ENCODE measurements around the gene PLEKHM1.
"Not testable (repeated sequence)": the region's sequence is repeated elsewhere in the genome, so short reads cannot be mapped to it uniquely, and the experiment has no call there.

Gene PLEKHM1

DNA sequence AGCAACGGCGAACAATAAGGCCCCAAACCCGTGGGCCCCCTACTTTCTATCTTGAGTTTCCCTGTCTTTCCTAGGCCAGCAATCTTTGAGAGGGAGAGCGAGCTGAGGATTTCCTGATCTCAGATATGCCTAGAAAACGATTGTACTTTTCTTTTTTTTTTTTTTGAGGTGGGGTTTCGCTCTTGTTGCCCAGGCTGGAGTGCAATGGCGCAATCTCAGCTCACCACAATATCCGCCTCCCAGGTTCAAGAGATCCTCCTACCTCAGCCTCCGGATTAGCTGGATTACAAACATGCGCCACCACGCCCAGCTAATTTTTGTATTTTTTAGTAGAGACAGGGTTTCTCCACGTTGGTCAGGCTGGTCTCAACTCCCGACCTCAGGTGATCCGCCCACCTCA, 42.9 kb downstream of the PLEKHM1 start:
- H3K4me3 ChIP-seq (replicated peaks in 1 of 2; ENCODE audit: low read depth in 2 of 2, low read length in 2 of 2), result not testable (repeated sequence)
- DNase-seq (ENCODE audit: low read depth in 2 of 2), result peak in 1 of 2 donors; percentile 28

GRCh38 chr17:45446872-45447625, 43.5 kb downstream of the PLEKHM1 start:
- DNase-seq (ENCODE audit: low read depth in 2 of 2), result peak in 1 of 2 donors; percentile 58
- not testable (repeated sequence) for H3K4me3 ChIP-seq (replicated peaks in 1 of 2; ENCODE audit: low read depth in 2 of 2, low read length in 2 of 2)

DNA sequence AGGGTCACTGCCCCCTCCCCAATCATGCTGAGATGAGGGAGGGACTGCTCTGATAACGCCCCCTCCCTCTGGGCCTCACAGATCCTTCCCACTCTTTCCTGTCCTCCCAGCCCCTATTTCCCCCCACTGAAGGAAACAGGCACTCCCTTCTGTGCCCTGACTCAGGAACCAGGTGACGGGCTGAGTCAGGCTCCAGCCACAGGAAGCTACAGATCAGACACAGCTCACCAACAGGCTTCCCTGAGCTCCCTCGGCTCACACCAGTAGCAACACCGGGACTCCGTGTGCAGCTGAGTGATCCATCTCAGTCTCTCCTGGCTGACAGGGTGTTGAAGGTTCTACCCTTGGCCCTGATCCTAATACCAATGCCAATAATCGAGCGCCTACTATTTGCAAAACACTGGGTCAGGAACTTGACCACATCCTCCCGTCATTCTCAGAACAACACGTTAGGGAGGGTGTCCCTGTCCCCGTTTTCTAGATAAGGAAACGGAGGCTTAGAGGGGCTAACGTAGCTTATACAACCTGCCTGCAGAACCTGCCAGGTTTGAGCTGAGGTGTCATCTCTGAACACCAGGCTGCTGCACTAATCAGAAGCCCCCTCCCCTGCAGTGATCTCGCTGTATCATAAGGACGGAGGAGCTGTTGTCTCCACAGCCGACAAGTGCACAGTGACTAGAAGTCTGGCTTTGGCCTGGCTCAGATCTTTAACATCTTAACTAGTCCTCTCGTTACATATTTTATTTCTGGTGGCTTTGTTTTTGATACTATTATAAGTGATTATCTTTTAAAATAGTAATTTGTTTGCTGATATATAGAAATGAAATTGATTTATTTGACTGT, 44.4 kb downstream of the PLEKHM1 start:
- DNase-seq (ENCODE audit: low read depth in 2 of 2), result peak; percentile 55 to 76
- H3K4me3 ChIP-seq (replicated peaks in 1 of 2; ENCODE audit: low read depth in 2 of 2, low read length in 2 of 2), result not testable (repeated sequence)

GRCh38 chr17:45444856-45445820, 45.4 kb downstream of the PLEKHM1 start:
- H3K4me3 ChIP-seq (replicated peaks in 1 of 2; ENCODE audit: low read depth in 2 of 2, low read length in 2 of 2); DNase-seq (ENCODE audit: low read depth in 2 of 2): not testable (repeated sequence)

GRCh38 chr17:45444301-45444700, 46.2 kb downstream of the PLEKHM1 start:
- not testable (repeated sequence) for DNase-seq (ENCODE audit: low read depth in 2 of 2); H3K4me3 ChIP-seq (replicated peaks in 1 of 2; ENCODE audit: low read depth in 2 of 2, low read length in 2 of 2)

DNA sequence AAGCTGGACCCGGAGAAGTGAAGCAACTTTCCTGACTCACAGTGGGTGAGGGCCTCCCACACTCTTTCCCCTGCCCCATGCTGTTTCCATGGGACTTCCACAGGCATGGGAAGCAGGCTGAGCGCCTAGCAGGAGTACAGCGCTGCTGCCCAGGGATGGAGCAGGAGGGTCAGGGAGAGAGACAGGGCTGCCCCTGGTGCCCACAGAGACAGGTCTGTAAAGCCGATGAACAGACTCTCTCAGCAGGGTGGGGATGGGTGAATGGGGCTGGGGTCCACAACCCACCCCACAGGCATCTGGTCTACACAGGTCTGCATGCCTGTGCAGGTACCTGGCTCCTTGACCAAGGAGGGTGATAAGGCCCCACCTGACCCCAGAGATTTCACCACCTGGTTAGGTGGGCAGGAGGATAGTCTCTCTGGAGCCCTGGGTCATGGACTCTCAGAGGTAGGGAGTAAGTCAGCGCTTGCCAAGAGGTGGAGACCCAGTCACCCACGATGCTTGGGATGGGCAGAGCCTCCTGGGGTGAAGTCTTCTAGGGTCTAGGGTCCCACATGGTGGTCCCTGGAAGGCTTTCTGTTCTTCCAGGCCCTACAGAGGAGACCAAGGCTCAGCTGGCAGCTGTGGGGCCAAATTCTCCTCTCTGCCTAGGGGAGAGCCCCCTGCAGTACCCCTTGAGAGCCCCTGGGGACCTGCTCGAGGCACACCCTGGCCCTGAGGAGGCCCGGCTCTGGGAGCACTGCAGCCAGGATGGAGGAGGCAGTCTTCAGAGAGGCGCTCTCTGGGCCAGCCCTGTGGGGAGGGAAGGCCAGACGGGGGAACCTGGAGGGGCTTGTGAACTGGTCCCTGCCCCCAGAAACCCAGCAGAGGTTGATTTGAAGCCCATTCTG, 46.9 kb downstream of the PLEKHM1 start:
- DNase-seq (ENCODE audit: low read depth in 2 of 2); H3K4me3 ChIP-seq (replicated peaks in 1 of 2; ENCODE audit: low read depth in 2 of 2, low read length in 2 of 2): not testable (repeated sequence)

DNA sequence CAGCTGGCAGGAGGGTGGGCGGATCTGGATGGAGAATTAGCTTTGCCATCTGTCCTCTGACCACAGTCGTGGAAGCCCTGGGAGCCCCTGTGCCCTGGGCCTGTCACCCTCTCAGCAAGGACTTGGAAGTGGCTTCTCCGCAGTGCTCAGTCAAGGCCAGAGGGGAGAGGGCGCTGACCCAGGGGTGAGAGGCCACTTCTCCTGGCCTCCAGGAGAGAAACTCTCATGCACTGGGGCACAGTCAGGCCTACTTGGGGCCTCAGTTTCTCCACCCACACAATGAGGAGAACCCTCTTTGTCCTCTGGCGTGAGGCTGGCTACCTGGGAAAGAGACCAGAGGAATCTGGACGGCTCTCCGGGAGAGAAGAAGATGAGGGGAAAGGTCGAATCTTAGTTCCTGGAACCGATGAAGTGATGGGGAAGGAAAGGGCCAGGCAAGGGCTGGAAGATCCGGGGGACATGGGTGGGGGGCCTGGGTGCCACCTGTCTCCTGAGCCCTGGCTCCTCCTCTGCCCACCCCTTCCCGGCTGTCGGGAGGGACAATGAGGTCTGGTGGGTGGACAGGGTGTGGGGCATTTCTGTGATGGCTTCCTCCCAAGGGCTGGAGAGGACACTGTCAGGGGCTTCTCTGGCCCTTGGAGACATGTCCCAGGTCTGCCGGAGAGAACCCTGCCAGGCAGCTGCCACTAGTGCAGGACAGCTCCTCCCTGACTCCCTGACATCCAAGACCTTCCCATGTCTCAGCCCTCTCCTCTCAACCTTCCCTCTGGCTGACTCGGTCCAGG, 48.8 kb downstream of the PLEKHM1 start:
- DNase-seq (ENCODE audit: low read depth in 2 of 2), result no peak
- TF ChIP-seq, protein P1, sequence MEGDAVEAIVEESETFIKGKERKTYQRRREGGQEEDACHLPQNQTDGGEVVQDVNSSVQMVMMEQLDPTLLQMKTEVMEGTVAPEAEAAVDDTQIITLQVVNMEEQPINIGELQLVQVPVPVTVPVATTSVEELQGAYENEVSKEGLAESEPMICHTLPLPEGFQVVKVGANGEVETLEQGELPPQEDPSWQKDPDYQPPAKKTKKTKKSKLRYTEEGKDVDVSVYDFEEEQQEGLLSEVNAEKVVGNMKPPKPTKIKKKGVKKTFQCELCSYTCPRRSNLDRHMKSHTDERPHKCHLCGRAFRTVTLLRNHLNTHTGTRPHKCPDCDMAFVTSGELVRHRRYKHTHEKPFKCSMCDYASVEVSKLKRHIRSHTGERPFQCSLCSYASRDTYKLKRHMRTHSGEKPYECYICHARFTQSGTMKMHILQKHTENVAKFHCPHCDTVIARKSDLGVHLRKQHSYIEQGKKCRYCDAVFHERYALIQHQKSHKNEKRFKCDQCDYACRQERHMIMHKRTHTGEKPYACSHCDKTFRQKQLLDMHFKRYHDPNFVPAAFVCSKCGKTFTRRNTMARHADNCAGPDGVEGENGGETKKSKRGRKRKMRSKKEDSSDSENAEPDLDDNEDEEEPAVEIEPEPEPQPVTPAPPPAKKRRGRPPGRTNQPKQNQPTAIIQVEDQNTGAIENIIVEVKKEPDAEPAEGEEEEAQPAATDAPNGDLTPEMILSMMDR (IDR thresholded peaks at IDR 0.05; ENCODE audit: low read depth, low read length), result no peak
- H3K4me3 ChIP-seq (replicated peaks in 1 of 2; ENCODE audit: low read depth in 2 of 2, low read length in 2 of 2), result no peak overlapping the region

GRCh38 chr17:45440839-45441515, 49.5 kb downstream of the PLEKHM1 start:
- DNase-seq (ENCODE audit: low read depth in 2 of 2); H3K4me3 ChIP-seq (replicated peaks in 1 of 2; ENCODE audit: low read depth in 2 of 2, low read length in 2 of 2): not testable (repeated sequence)

GRCh38 chr17:45440161-45440778, 50.3 kb downstream of the PLEKHM1 start:
- TF ChIP-seq, protein P1 (IDR thresholded peaks at IDR 0.05; ENCODE audit: low read depth, low read length), result no peak
- DNase-seq (ENCODE audit: low read depth in 2 of 2), result peak in 1 of 2 donors; percentile 29
- H3K4me3 ChIP-seq (replicated peaks in 1 of 2; ENCODE audit: low read depth in 2 of 2, low read length in 2 of 2), result no peak overlapping the region

Measured in cardiac fibroblast (primary cell).